ENCODE data around the gene MEIS2.

Gene MEIS2

GRCh38 chr15:36978625-36979024 is 121.7 kb downstream of the MEIS2 start:
- no peak for TF ChIP-seq CTCF (conservative IDR thresholded peaks at IDR 0.05; ENCODE audit: low read length)
- TF ChIP-seq EZH2phosphoT487 (IDR thresholded peaks at IDR 0.05; ENCODE audit: borderline replicate concordance), result no peak
- H3K4me1 ChIP-seq (ENCODE audit: insufficient read depth, low read length, poor library complexity, severe bottlenecking), result no peaks in the 10 kb centered on the region
- no peak overlapping the region for H3K9ac ChIP-seq (ENCODE audit: low read depth, low read length, poor library complexity, severe bottlenecking)
- H3F3A ChIP-seq (ENCODE audit: low read depth), result no peaks in the 10 kb centered on the region
- H3K9me2 ChIP-seq (replicated peaks; ENCODE audit: low read depth, low read length), result no peaks in the 10 kb centered on the region
- no peaks in the 10 kb centered on the region for H3K79me2 ChIP-seq (ENCODE audit: insufficient read depth, low read length)
- H3K4me3 ChIP-seq (ENCODE audit: low read length, poor library complexity, severe bottlenecking), result no peak overlapping the region
- H3K36me3 ChIP-seq (ENCODE audit: insufficient read depth, low read length), result no peaks in the 10 kb centered on the region
- no peaks in the 10 kb centered on the region for H4K20me1 ChIP-seq (ENCODE audit: insufficient read depth, low read length, poor library complexity, severe bottlenecking)
- no peak overlapping the region for H3K4me2 ChIP-seq (ENCODE audit: low read depth, low read length, poor library complexity, severe bottlenecking)
- H3K27me3 ChIP-seq (ENCODE audit: insufficient read depth, low read length, poor library complexity, severe bottlenecking), result no peaks in the 10 kb centered on the region
- H3K9me3 ChIP-seq (ENCODE audit: insufficient read depth, low read depth, low read length), result no peaks in the 10 kb centered on the region; the same call in 1 of the 2 replicates
- H2AFZ ChIP-seq (ENCODE audit: low read length), result no peak overlapping the region

- Histone ChIP-seq H3K9me3 (ENCODE audit: insufficient read depth, low read depth, low read length) (no peaks in the 10 kb centered on the region), H3K9me2 (replicated peaks; ENCODE audit: low read depth, low read length) (no peaks in the 10 kb centered on the region), H3K79me2 (ENCODE audit: insufficient read depth, low read length) (no peaks in the 10 kb centered on the region), H3K36me3 (ENCODE audit: insufficient read depth, low read length) (no peaks in the 10 kb centered on the region), H3K4me1 (ENCODE audit: insufficient read depth, low read length, poor library complexity, severe bottlenecking) (no peaks in the 10 kb centered on the region), H3K4me3 (ENCODE audit: low read length, poor library complexity, severe bottlenecking) (no peak overlapping the region), H2AFZ (ENCODE audit: low read length) (no peak overlapping the region), H3K9ac (ENCODE audit: low read depth, low read length, poor library complexity, severe bottlenecking) (no peak overlapping the region), H3K27me3 (ENCODE audit: insufficient read depth, low read length, poor library complexity, severe bottlenecking) (no peaks in the 10 kb centered on the region), H3K4me2 (ENCODE audit: low read depth, low read length, poor library complexity, severe bottlenecking) (no peak overlapping the region), H3F3A (ENCODE audit: low read depth) (no peaks in the 10 kb centered on the region), H4K20me1 (ENCODE audit: insufficient read depth, low read length, poor library complexity, severe bottlenecking) (no peaks in the 10 kb centered on the region)
- TF ChIP-seq EZH2phosphoT487 (IDR thresholded peaks at IDR 0.05; ENCODE audit: borderline replicate concordance) (no peak), CTCF (conservative IDR thresholded peaks at IDR 0.05; ENCODE audit: low read length) (no peak)
These were observed 122.2 kb downstream of the MEIS2 start for GRCh38 chr15:36978126-36978525.

- H3K4me1 ChIP-seq (ENCODE audit: insufficient read depth, low read length, poor library complexity, severe bottlenecking), result no peaks in the 10 kb centered on the region
- H3F3A ChIP-seq (ENCODE audit: low read depth), result no peaks in the 10 kb centered on the region
- H3K36me3 ChIP-seq (ENCODE audit: insufficient read depth, low read length), result no peaks in the 10 kb centered on the region
- no peak overlapping the region for H3K9ac ChIP-seq (ENCODE audit: low read depth, low read length, poor library complexity, severe bottlenecking)
- TF ChIP-seq EZH2phosphoT487 (IDR thresholded peaks at IDR 0.05; ENCODE audit: borderline replicate concordance), result no peak
- no peak for TF ChIP-seq CTCF (conservative IDR thresholded peaks at IDR 0.05; ENCODE audit: low read length)
- no peaks in the 10 kb centered on the region for H3K27me3 ChIP-seq (ENCODE audit: insufficient read depth, low read length, poor library complexity, severe bottlenecking)
- H3K79me2 ChIP-seq (ENCODE audit: insufficient read depth, low read length), result no peaks in the 10 kb centered on the region
- H3K9me2 ChIP-seq (replicated peaks; ENCODE audit: low read depth, low read length), result no peaks in the 10 kb centered on the region
- H3K4me2 ChIP-seq (ENCODE audit: low read depth, low read length, poor library complexity, severe bottlenecking), result no peak overlapping the region
- H3K4me3 ChIP-seq (ENCODE audit: low read length, poor library complexity, severe bottlenecking), result no peak overlapping the region
- H3K9me3 ChIP-seq (ENCODE audit: insufficient read depth, low read depth, low read length), result no peaks in the 10 kb centered on the region
- H2AFZ ChIP-seq (ENCODE audit: low read length), result no peak overlapping the region
- H4K20me1 ChIP-seq (ENCODE audit: insufficient read depth, low read length, poor library complexity, severe bottlenecking), result no peaks in the 10 kb centered on the region
These were observed 122.7 kb downstream of the MEIS2 start for GRCh38 chr15:36977659-36978058.
